Neural cell (in vitro differentiated cells): ENCODE measurements around the gene PRSS53. TPM values are rescaled to one million over a fixed set of nuclear protein-coding genes. Genes with fewer than 3 reads are reported as not detected.

Experiments used
- H2AFZ ChIP-seq: fragments of 200-600, 300-800 bp; sonication (generic), shearing (Covaris generic); 2 replicates; pipeline ENCODE4 v1.6.0; 2014; ENCODE audit warnings: low read depth, mild to moderate bottlenecking, antibody characterized with exemption, low read length, moderate library complexity
- H3F3A ChIP-seq: fragments of 200-600 bp; shearing (Covaris generic); 2 replicates; pipeline ENCODE4 v1.6.1; 2016; ENCODE audit warnings: mild to moderate bottlenecking, moderate library complexity, mixed read lengths, antibody characterized with exemption, low read length; ENCODE audit not compliant: insufficient read depth, poor library complexity, severe bottlenecking
- H3K27ac ChIP-seq: fragments of 200-600, 300-800 bp; sonication (generic), shearing (Covaris generic); 2 replicates; pipeline ENCODE4 v1.5.1; 2014; ENCODE audit warnings: mild to moderate bottlenecking, low read length, moderate library complexity
- H3K27me3 ChIP-seq: fragments of 300-800, 200-600 bp; sonication (generic), shearing (Covaris generic); 2 replicates; pipeline ENCODE4 v1.6.0; 2014; ENCODE audit warnings: mild to moderate bottlenecking, low read depth, low read length, moderate library complexity; ENCODE audit not compliant: insufficient read depth
- H3K36me3 ChIP-seq: fragments of 300-800, 200-600 bp; sonication (generic), shearing (Covaris generic); 2 replicates; pipeline ENCODE4 v1.5.1; 2014; ENCODE audit warnings: mild to moderate bottlenecking, antibody characterized with exemption, low read length, moderate library complexity; ENCODE audit not compliant: insufficient read depth
- H3K4me2 ChIP-seq: fragments of 300-800, 200-600 bp; sonication (generic), shearing (Covaris generic); 2 replicates; pipeline ENCODE4 v1.6.0; 2014; ENCODE audit warnings: mild to moderate bottlenecking, low read length
- H3K4me3 ChIP-seq: fragments of 300-800, 200-600 bp; sonication (generic), shearing (Covaris generic); 2 replicates; pipeline ENCODE4 v1.5.1; 2014; ENCODE audit warnings: mild to moderate bottlenecking, low read length, moderate library complexity
- H3K79me2 ChIP-seq: fragments of 200-600 bp; shearing (Covaris generic); replicated peaks from 2 replicates; pipeline ENCODE4 v1.6.0; 2014; ENCODE audit warnings: mild to moderate bottlenecking, low read length, moderate library complexity; ENCODE audit not compliant: insufficient read depth
- H3K9ac ChIP-seq: fragments of 300-800, 200-600 bp; sonication (generic), shearing (Covaris generic); 2 replicates; pipeline ENCODE4 v1.6.1; 2016; ENCODE audit warnings: mild to moderate bottlenecking, low read length, mixed read lengths
- H3K9me2 ChIP-seq: fragments of 200-600 bp; shearing (Covaris generic); 2 replicates; pipeline ENCODE4 v1.6.1; 2016; ENCODE audit warnings: mild to moderate bottlenecking, low read length, mixed read lengths; ENCODE audit not compliant: insufficient read depth
- H3K9me3 ChIP-seq: fragments of 200-600, 300-800 bp; sonication (generic), shearing (Covaris generic); 2 replicates; pipeline ENCODE4 v1.6.1; 2016; ENCODE audit warnings: mild to moderate bottlenecking, mixed run types, low read length, moderate library complexity, mixed read lengths
- H4K20me1 ChIP-seq: fragments of 200-600 bp; shearing (Covaris generic); 2 replicates; pipeline ENCODE4 v1.6.1; 2016; ENCODE audit warnings: mild to moderate bottlenecking, mixed run types; ENCODE audit not compliant: insufficient read depth
- CTCF ChIP-seq: fragments of 450-650 bp; IDR thresholded peaks from 2 replicates; pipeline ENCODE4 v1.5.1; 2014; ENCODE audit warnings: antibody characterized with exemption, mild to moderate bottlenecking, moderate library complexity; ENCODE audit not compliant: poor library complexity, severe bottlenecking
- EP300 ChIP-seq: fragments of 450-650 bp; conservative IDR thresholded peaks from 2 replicates; pipeline ENCODE4 v1.6.1; 2014; ENCODE audit warnings: antibody characterized with exemption, mild to moderate bottlenecking, moderate library complexity; ENCODE audit not compliant: poor library complexity, severe bottlenecking
- EZH2 ChIP-seq: fragments of 200-600, 300-800 bp; shearing (Covaris generic), sonication (generic); IDR thresholded peaks from 2 replicates; pipeline ENCODE4 v1.6.1; 2014; ENCODE audit warnings: antibody characterized with exemption, low read length, borderline replicate concordance, mild to moderate bottlenecking; ENCODE audit not compliant: insufficient read depth, poor library complexity, severe bottlenecking
- MXI1 ChIP-seq: fragments of 450-650 bp; conservative IDR thresholded peaks from 2 replicates; pipeline ENCODE4 v1.6.1; 2014; ENCODE audit warnings: antibody characterized with exemption, mild to moderate bottlenecking; ENCODE audit not compliant: poor library complexity, severe bottlenecking
- POLR2AphosphoS5 ChIP-seq: IDR thresholded peaks from 2 replicates; pipeline ENCODE4 v1.6.1; 2012
- RAD21 ChIP-seq: fragments of 450-650 bp; conservative IDR thresholded peaks from 2 replicates; pipeline ENCODE4 v1.6.1; 2014; ENCODE audit warnings: antibody characterized with exemption, mild to moderate bottlenecking, moderate library complexity
- REST ChIP-seq: IDR thresholded peaks from 2 replicates; pipeline ENCODE4 v1.6.1; 2012; ENCODE audit warnings: borderline replicate concordance
- SMC3 ChIP-seq: fragments of 450-650 bp; conservative IDR thresholded peaks from 2 replicates; pipeline ENCODE4 v1.6.1; 2014; ENCODE audit warnings: antibody characterized with exemption, mild to moderate bottlenecking, moderate library complexity; ENCODE audit not compliant: poor library complexity
- TAF1 ChIP-seq: IDR thresholded peaks from 2 replicates; pipeline ENCODE4 v1.6.1; 2012; ENCODE audit warnings: low read depth
- polyA plus RNA-seq: library from polyadenylated mRNA; depleted of rRNA; stranded (reverse); fragments of >200 nt; gene quantifications from 2 replicates; pipeline ENCODE4 v1.2.3, GENCODE V29; 2014

PRSS53 gene
- polyA plus RNA-seq, 1 donor from 2014 or later = 9.3 TPM

GRCh38 chr16:31130336-31130891 is 41.7 kb upstream of the PRSS53 start:
- Histone ChIP-seq H3K4me2 (no peak overlapping the region), H3K9ac (no peak overlapping the region), H3F3A (no peaks in the 10 kb centered on the region), H3K9me3 (no peaks in the 10 kb centered on the region), H3K4me3 (no peak overlapping the region), H3K79me2 (no peaks in the 10 kb centered on the region), H4K20me1 (no peaks in the 10 kb centered on the region), H3K9me2 (no peaks in the 10 kb centered on the region), H3K27me3 (no peaks in the 10 kb centered on the region), H3K27ac (no peak overlapping the region), H2AFZ (no peak overlapping the region), H3K36me3 (no peaks in the 10 kb centered on the region)
- TF ChIP-seq SMC3 = no peak
- TF ChIP-seq REST = no peak
- no peak for TF ChIP-seq POLR2AphosphoS5
- no peak for TF ChIP-seq EZH2
- TF ChIP-seq EP300 = no peak
- TF ChIP-seq RAD21 = no peak
- TF ChIP-seq MXI1 = no peak
- TF ChIP-seq CTCF = no peak
- no peak for TF ChIP-seq TAF1

GRCh38 chr16:31129568-31130335 is 41.0 kb upstream of the PRSS53 start:
- no peaks in the 10 kb centered on the region for H3K79me2 ChIP-seq
- H3K4me3 ChIP-seq = no peak overlapping the region
- H3K9ac ChIP-seq = no peak overlapping the region
- no peak overlapping the region for H2AFZ ChIP-seq
- no peak for TF ChIP-seq EP300
- no peak for TF ChIP-seq RAD21
- no peaks in the 10 kb centered on the region for H3K36me3 ChIP-seq
- H3K27me3 ChIP-seq = no peaks in the 10 kb centered on the region
- no peaks in the 10 kb centered on the region for H3K9me2 ChIP-seq
- H4K20me1 ChIP-seq = no peaks in the 10 kb centered on the region
- H3K27ac ChIP-seq = no peak overlapping the region
- no peaks in the 10 kb centered on the region for H3K9me3 ChIP-seq
- no peak overlapping the region for H3K4me2 ChIP-seq
- no peaks in the 10 kb centered on the region for H3F3A ChIP-seq
